Spinal cord (tissue), 10 donors: ENCODE results near the gene NRG3. TPM values are rescaled to one million over a fixed set of nuclear protein-coding genes. Genes with fewer than 3 reads are reported as not detected.

ENCODE experiments used
- DNase-seq, 6 donors: peaks; one replicate each; pipeline versions ENCODE4 v3.0.0 to v3.0.0-alpha.2; 2013 to 2015; ENCODE audit warnings: low spot score in 6 of 6, low read depth in 4 of 6
- H3K27ac ChIP-seq: one replicate; pipeline ENCODE4 v1.5.1; 2013; ENCODE audit warnings: low read depth, low read length, control low read depth
- H3K27me3 ChIP-seq: one replicate; pipeline ENCODE4 v1.6.1; 2013; ENCODE audit warnings: low read length; ENCODE audit not compliant: control insufficient read depth, insufficient read depth
- H3K36me3 ChIP-seq: one replicate; pipeline ENCODE4 v1.6.1; 2013; ENCODE audit warnings: low read length; ENCODE audit not compliant: control insufficient read depth, insufficient read depth
- H3K4me1 ChIP-seq: one replicate; pipeline ENCODE4 v1.6.1; 2013; ENCODE audit warnings: low read length; ENCODE audit not compliant: control insufficient read depth, insufficient read depth
- H3K4me3 ChIP-seq: one replicate; pipeline ENCODE4 v1.5.1; 2013; ENCODE audit warnings: low read depth, low read length, control low read depth
- H3K9me3 ChIP-seq: one replicate; pipeline ENCODE4 v1.6.1; 2013; ENCODE audit warnings: low read length; ENCODE audit not compliant: control insufficient read depth, insufficient read depth
- WGBS: methylation state at CpG from one replicate; pipeline ENCODE4 v1.1.5; 2013; ENCODE audit warnings: missing lambda C conversion rate; ENCODE audit not compliant: insufficient coverage; 5-methylcytosine and 5-hydroxymethylcytosine counted together
- polyA plus RNA-seq, 2 donors: library from polyadenylated mRNA; unstranded; fragments of 120-200 nt; gene quantifications; one replicate each; pipeline ENCODE4 v1.2.1, GENCODE V29; 2013; ENCODE audit not compliant: insufficient read length in 2 of 2
- total RNA-seq, 2 donors: library from RNA; depleted of rRNA in 1 of 2; stranded (reverse); fragments of 120-200 nt in 1 of 2; fragments of >200 nt in 1 of 2; gene quantifications; one replicate each; pipeline versions ENCODE4 v1.2.3 to v1.2.4, GENCODE V29; 2013 to 2014
- donor health status: healthy.

NRG3 gene
- total and polyA plus RNA-seq, 4 donors: 10.2 to 53.9 (median 33.6) TPM

DNA sequence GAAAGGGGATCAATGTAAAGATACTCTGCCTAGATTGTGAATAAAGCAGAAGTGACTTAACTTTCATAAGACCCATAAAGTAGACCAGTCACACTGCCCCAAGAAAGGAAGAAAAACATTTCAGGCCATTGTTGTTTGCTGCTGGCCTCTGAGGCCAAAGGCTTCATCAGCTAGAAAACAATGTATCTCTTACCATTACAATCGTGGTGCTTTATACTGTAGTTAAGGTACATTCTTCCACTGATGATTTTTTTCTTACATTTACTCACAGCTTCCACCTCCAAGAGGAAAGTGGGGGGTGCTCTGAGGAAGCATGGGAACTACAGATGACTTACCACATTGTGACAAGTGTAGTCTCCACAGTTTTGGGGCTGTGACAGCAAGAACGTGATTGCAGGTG, 68.6 kb downstream of the NRG3 start:
- WGBS: 100% methylated on average over 1 of the region's 2 CpGs
- Histone ChIP-seq H3K9me3 (no peaks in the 10 kb centered on the region), H3K4me1 (no peaks in the 10 kb centered on the region), H3K27ac (no peak overlapping the region), H3K27me3 (no peaks in the 10 kb centered on the region), H3K4me3 (no peak overlapping the region), H3K36me3 (no peaks in the 10 kb centered on the region)
- no peak for DNase-seq

DNA sequence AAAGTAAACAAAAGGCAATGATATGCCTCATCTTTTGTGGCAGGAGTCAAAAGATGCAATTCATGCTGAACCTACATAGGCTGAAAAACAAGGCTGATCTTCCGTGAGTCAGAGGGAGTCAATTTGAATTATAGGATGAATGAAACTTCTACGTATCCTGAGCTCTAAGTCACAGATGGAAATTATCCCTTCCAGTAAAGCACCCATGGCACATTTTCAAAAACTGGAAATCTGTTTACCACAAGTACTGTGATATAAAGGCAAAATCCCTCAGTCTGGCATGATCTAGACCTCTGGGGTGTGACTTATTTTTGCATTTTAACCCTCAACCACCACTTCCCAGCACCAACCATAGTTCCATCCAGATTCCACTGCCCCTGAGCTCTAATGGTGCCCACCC, 69.6 kb downstream of the NRG3 start:
- no peaks in the 10 kb centered on the region for H3K4me1 ChIP-seq

DNA sequence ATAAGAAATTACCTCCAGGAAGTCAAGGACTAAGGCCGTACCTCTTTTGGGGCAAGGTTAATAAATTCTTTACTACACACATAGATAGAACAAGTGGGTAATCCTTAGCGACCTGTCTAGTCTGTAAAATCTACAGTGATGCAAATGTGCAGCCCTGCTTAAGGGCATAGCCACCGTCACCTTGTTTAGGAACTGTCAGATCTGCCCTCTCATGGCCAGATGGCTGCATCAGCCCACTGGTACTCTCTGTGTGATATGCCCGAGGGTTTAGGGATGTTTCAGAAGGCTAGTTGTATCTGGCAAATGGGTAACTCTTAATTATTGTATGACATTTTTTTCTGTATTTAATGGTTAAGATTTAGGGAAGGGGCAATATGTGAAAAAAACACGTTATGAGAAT, 74.3 kb downstream of the NRG3 start:
- Histone ChIP-seq H3K4me3 (no peak overlapping the region), H3K27ac (no peak overlapping the region), H3K36me3 (no peaks in the 10 kb centered on the region), H3K27me3 (no peaks in the 10 kb centered on the region), H3K9me3 (no peaks in the 10 kb centered on the region), H3K4me1 (no peaks in the 10 kb centered on the region)
- WGBS: 78% methylated on average over 4 of the region's 5 CpGs
- DNase-seq: no peak

More for the DNA sequence above, 69.6 kb downstream of the NRG3 start:
- Histone ChIP-seq H3K9me3 (no peaks in the 10 kb centered on the region), H3K36me3 (no peaks in the 10 kb centered on the region), H3K27ac (no peak overlapping the region), H3K4me3 (no peak overlapping the region), H3K27me3 (no peaks in the 10 kb centered on the region)
- DNase-seq: peak in 1 of 6 donors; percentile 54
- no CpG with 5 or more reads among the region's 2 CpGs for WGBS

DNA sequence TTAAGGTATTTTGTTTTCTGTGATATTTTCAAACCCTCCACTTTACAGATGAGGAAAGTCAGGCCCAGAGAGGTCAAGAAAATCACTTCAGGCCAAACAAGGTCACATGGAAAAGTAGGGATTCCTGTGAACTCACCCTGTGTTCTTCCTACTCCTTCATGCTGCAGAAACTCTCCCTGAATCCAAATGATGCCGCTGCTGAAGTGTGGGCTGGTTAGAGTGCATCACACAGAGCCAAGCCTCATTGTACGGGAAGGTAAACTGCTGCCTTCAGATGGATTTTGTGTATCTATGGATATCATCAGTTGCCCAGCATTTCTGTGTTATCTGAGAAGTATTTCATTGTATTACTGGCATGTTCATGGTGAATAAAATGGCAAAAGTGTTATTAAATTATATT, 75.4 kb downstream of the NRG3 start:
- H3K4me1 ChIP-seq: no peaks in the 10 kb centered on the region
- H3K4me3 ChIP-seq: no peak overlapping the region
- H3K36me3 ChIP-seq: no peaks in the 10 kb centered on the region
- H3K9me3 ChIP-seq: no peaks in the 10 kb centered on the region
- no peaks in the 10 kb centered on the region for H3K27me3 ChIP-seq
- H3K27ac ChIP-seq: no peak overlapping the region
- WGBS: no CpG with 5 or more reads among the region's 2 CpGs
- DNase-seq: no peak

DNA sequence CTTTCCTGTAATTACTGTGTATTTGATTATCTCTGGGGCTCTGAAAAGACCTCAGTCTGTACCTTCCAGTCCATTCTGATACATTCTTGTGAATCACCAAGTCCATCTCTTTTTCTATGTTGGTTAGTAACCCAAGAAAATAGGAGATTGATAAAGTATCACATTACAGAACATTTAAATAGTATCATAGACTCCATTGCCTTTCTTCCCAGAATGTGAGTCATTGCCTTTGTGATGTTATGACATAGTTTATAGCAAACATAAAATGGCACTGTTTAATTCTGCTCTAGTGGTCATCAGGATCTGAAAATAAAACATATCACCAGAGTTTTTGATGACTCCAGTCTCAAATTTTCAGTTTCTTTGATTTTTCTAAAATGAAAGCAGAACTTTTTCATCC, 78.4 kb downstream of the NRG3 start:
- Histone ChIP-seq H3K4me1 (no peaks in the 10 kb centered on the region), H3K27ac (no peak overlapping the region), H3K4me3 (no peak overlapping the region), H3K9me3 (no peaks in the 10 kb centered on the region), H3K27me3 (no peaks in the 10 kb centered on the region), H3K36me3 (no peaks in the 10 kb centered on the region)
- no peak for DNase-seq

DNA sequence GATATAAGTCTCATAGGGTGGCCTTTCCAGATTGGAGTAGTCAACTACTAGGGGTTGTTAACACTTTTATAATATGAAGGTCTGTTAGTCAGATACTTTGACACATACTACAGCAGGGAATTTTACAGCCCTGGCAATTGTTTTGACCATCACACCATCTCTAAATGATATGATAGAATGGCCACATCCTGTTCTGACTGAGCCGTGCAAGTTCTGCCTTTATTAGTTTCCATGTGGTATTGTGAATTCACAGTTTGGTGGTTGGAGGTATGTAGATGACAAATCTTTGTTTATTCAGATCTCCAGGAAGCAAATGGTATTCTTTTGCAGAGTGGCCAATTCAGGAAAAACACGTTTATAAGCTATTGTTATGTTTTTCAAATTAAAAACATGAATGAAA, 83.0 kb downstream of the NRG3 start:
- no peak overlapping the region for H3K4me3 ChIP-seq
- H3K9me3 ChIP-seq: no peaks in the 10 kb centered on the region
- no peaks in the 10 kb centered on the region for H3K27me3 ChIP-seq
- no peaks in the 10 kb centered on the region for H3K4me1 ChIP-seq
- no peak for DNase-seq
- H3K27ac ChIP-seq: no peak overlapping the region
- WGBS: no CpG with 5 or more reads among the region's 2 CpGs
- H3K36me3 ChIP-seq: no peaks in the 10 kb centered on the region

DNA sequence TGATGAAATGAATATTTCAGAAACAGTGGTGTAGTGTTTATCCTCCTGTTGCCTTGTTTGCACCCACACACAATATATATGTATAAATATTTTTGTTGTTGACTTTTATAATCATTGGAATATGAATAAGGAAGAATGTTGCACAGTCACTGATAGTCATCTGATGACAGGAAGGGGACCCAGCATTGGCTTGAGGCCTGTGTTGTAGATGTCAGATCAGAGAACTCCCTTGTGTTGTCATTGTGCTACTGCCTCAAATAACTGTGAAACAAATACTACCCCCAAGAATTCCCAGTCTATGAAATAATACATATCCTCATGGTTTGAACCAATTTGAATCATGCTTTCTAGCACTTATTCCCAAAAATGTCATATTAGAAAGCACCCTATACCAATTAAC, 84.0 kb downstream of the NRG3 start:
- no peaks in the 10 kb centered on the region for H3K36me3 ChIP-seq
- H3K27me3 ChIP-seq: no peaks in the 10 kb centered on the region
- H3K27ac ChIP-seq: no peak overlapping the region
- DNase-seq: no peak
- no peaks in the 10 kb centered on the region for H3K9me3 ChIP-seq
- H3K4me1 ChIP-seq: no peaks in the 10 kb centered on the region
- H3K4me3 ChIP-seq: no peak overlapping the region

DNA sequence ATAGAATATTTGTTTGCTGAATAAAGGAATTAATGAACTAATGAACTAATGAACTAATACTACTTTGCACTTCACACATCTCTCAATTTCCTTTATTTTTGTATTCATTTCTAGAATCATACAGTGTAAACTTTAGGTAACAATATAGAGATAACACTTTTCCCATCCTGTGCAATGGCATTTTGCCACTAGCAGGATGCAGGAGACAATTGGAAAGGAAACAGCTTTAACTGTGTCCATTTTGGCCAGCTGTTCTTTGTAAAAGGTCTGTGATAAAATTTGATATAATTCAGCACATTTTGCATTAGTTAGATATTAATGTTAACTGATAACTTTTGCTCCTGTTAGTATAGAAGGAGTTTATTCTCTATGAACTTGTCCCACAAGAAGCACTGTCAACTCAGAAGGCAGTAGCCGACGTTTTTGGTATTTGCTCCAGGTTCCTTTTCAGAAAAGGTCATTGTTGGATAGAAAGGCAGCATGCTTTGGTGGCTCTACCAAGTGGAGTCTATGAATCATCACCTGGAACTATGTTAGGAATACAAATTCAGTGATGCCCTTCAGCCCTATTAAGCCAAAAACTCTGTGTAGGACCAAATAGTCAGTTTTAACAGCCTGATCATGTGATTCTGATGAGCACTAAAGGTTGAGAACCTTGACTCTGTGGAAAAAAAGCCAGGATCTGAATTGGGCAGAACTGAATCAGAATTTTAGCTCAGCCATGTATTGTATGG, 86.6 kb downstream of the NRG3 start:
- no peaks in the 10 kb centered on the region for H3K4me1 ChIP-seq
- no peaks in the 10 kb centered on the region for H3K36me3 ChIP-seq
- H3K4me3 ChIP-seq: no peak overlapping the region
- no CpG with 5 or more reads among the region's 2 CpGs for WGBS
- H3K27ac ChIP-seq: no peak overlapping the region
- H3K27me3 ChIP-seq: no peaks in the 10 kb centered on the region
- DNase-seq: no peak
- no peaks in the 10 kb centered on the region for H3K9me3 ChIP-seq

DNA sequence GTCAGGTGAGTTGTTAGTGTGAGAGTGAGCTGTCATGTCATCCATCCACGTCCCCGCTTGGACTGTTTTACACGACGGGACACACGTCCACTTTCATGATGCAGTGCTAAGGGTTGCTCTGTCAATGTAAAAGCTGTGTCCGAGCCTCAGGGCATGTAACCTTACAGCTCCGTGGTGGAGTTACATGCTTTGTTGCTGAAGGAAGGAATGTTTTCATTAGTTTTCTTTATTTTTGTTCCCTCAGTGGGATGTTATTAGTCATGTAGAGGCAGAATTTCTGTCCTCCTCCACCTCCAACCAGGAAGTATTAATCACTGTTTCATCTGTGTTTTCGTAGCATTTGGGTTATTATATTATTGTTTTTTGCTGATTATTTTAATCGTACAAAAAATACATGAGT, 88.6 kb downstream of the NRG3 start:
- no peak for DNase-seq
- no peak overlapping the region for H3K27ac ChIP-seq
- no peaks in the 10 kb centered on the region for H3K27me3 ChIP-seq
- H3K4me3 ChIP-seq: no peak overlapping the region
- WGBS: 85% methylated on average over 5 of the region's 9 CpGs
- no peaks in the 10 kb centered on the region for H3K9me3 ChIP-seq
- no peaks in the 10 kb centered on the region for H3K36me3 ChIP-seq
- H3K4me1 ChIP-seq: peaks cover 5% of the 10 kb centered on the region

DNA sequence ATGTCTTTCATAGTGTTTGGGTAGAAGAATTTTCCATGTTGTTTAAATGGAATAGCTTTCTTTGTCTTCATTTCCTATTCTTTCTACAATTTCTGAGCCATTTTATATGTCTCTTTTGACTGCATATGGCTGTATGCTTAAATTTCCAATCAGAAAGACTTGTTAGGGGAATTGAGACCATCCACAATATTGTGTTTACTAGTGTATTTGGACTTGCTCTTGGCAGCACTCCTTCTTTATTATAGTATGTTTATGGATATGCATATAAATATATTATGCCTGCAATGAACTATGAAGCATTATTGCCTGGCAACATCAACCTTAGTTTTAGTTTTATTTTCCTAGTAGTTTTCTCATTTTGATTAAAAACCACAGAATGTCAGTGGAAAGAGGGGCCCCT, 92.7 kb downstream of the NRG3 start:
- H3K9me3 ChIP-seq: peaks cover 4% of the 10 kb centered on the region
- DNase-seq: peak in 2 of 6 donors; percentile 22 to 43
- no peaks in the 10 kb centered on the region for H3K27me3 ChIP-seq
- H3K4me3 ChIP-seq: no peak overlapping the region
- no peak overlapping the region for H3K27ac ChIP-seq
- H3K4me1 ChIP-seq: peaks cover 5% of the 10 kb centered on the region
- no peaks in the 10 kb centered on the region for H3K36me3 ChIP-seq
